HG03521 (cell line): ENCODE results near the gene XPNPEP2.

Experiments
- ATAC-seq: cut with Tn5 transposase; IDR thresholded peaks from one replicate; pipeline ENCODE4 v1.9.1; 2021; ENCODE audit warnings: mild to moderate bottlenecking, moderate library complexity; ENCODE audit not compliant: unreplicated experiment

The XPNPEP2 gene

DNA sequence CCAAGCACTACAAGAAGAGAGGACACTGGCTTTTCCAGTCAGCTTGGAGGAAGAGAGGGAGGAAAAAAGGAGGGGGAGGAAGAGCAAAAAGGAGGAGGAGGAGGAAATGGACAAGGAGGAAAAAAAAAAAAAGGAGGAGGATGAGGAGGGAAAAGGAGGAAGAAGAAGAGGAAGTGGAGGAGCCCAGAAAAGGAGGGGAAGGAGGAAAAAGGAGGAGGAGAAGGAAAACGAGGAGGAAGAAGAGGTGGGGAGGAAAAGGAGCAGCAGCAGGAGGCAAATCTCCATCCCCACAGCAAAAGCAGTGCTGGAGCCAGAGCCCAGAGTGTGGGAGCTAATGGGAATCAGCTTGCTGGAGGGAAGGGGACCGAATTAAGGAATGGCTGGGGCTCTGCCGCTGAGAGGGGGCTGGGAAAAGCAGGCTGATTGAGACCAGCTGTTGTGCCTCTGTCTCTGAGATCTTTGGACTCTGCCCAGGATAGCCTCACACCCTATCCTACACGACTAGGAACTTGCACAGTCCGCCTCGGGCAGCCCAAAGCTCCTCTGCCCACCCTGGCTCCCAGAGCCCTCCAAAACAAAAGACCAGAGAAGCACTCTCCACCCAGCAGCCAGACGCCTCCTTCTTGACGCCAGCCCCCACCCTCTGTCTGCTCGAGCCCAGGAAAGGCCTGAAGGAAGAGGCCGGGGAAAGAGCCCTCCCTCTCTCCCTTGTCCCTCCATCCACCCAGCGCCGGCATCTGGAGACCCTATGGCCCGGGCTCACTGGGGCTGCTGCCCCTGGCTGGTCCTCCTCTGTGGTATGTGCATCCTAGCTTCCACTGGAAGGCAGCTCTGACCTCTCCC lies at the start of gene XPNPEP2:
XPNPEP2 (plus strand) TSS at position 514 of the 843 bp plus-strand sequence; CDS start at position 749, 235 bp downstream.
- ATAC-seq = no peak

DNA sequence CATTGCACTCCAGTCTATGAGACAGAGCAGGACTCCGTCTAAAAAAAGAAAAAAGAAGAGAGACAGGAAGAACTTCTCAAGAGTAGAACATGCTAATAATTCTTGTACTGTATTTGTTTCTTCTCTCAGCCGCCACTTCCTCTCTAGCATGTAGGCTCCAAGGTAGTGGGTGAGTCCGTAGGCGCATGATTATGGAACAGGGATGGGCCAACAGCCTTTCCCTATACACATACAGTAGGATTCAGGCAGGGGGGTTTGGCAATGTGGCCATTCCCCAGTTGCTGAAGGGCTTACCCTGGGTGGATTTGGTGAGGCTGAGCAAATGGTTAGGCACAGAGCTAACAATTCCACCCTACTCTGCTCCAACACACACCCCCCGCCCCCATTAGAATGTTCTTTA lies 49.0 kb upstream of the XPNPEP2 start:
- no peak for ATAC-seq

DNA sequence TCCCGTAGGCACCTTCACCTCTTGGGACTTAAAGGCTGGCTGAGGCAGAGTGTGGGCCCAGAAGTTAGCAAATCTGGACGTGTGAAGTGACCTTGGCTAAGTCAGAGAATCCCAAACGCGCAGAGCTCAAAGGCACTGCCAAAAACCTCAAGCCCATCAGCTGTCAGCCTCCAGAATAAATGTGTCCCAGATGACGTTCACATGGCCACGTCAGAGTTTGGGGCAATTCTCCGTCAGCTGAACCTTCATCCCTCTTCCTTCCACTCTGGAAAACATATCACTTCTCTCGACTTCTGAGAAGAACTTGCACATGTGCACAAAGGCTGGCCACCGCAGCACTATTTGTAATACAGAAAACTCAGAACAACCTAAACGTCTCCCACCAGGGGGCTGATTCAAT lies 48.3 kb upstream of the XPNPEP2 start:
- no peak for ATAC-seq

GRCh38 chrX:129693354-129693753 lies 45.4 kb upstream of the XPNPEP2 start:
- ATAC-seq = no peak

GRCh38 chrX:129694805-129695204 lies 44.0 kb upstream of the XPNPEP2 start:
- no peak for ATAC-seq

DNA sequence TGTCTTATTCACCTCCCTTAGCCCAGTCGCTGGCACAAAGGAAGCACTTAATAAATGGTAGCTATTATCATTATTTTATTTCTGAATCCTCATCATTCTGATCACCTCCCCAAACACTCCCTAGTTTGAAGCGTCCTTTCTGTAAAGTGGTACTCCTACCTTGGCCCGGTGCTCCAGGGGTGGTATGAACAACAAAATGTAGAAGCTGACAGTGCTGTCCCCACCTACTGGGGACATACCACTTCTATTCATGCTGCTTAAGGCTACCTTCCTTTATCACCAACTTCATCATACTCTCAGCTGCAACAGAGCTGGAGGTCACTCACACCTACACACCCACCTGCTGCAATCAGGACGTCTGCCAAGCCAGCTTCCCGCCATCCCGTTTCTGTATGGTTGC lies 43.2 kb upstream of the XPNPEP2 start:
- ATAC-seq = no peak

DNA sequence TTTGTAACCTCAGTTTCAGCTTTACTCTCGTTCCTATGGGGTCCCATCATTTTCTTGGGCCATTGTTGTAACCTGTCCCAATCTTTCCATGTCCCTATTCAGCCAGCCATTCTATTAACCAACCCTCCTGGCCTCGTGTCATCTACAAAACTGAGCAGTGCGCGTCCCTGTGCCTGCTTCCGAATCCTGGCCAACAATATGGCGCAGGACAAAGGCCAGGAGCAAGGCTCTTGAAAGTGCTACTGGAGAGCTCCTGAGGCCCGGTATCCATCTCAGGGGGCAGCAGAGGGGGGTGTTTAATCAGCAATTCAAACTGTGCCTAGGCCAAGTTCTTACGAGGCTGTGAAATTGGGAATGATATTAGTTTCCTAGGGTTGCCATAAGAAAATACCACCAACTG lies 42.8 kb upstream of the XPNPEP2 start:
- no peak for ATAC-seq

- no peak for ATAC-seq
These were observed 42.2 kb upstream of the XPNPEP2 start for GRCh38 chrX:129696463-129697155.

DNA sequence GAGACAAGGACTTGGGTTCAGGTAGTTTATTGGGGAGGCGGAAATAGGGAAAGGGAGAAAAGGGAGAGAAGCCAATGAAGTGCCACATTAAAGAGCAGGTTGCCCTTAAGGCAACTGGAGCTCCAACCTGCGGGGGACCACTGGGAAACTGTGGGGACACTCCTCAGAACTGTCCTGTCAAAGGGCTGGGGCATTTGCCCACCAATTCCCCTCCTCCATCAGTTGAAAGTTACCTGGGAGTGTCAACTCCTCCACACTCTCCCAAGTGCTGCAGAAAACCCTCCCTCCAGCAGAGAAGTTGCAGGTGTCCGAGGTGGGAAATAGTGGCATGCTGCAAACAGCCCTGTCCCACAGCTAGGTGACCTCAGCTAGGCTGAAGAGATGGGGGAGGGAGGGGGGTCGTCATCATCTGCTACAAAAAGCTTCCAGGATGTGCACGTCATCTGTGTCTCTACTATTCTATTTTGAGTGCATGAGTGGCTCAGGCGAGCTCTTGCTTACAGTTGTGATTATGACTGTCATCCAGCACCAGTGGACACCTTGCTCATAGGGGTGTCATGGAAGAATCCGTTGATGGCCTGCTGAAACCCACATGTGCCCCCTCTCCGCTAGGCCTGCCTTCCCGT lies 41.5 kb upstream of the XPNPEP2 start:
- ATAC-seq = no peak

DNA sequence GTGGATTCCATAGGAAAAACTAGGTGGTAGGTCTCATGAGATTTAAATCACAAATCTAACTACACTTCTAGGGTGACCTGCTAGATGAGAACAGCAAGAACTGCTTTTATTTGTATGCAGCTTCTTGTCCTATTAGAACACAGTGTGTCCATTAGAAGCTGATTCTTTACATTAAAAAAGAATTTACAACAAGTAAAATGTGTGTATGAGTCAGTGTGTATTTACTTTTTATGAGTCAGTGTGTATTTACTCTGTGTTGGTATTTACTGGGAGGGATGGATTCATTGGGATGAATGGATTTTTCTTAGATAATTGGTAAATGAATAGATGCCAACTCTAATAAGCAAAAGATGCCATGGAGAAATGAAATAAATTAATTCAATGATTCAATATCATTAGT lies 40.6 kb upstream of the XPNPEP2 start:
- ATAC-seq = no peak

GRCh38 chrX:129700536-129700935 lies 38.2 kb upstream of the XPNPEP2 start:
- no peak for ATAC-seq

DNA sequence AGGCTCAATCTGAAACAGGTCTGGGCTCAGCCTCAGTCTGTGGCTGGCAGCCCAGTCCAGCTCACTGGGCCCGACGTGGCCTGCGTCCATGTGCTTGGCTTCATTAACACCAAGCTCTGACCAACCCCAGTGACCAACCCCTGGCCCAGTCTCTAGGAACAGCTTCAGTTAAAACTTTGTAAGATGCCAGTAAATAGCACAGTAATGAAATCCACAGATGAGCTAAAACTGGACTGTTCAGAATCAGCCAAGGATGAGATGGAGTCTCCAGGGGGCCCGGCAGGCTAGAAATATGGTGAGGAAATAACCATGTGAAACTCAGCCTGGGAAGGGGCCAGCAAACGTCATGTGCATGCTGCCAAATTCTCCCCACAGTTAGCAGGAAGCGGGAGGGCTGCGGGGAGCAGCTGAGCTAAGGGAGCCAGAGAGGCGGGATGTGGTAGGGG lies 37.1 kb upstream of the XPNPEP2 start:
- ATAC-seq = no peak

DNA sequence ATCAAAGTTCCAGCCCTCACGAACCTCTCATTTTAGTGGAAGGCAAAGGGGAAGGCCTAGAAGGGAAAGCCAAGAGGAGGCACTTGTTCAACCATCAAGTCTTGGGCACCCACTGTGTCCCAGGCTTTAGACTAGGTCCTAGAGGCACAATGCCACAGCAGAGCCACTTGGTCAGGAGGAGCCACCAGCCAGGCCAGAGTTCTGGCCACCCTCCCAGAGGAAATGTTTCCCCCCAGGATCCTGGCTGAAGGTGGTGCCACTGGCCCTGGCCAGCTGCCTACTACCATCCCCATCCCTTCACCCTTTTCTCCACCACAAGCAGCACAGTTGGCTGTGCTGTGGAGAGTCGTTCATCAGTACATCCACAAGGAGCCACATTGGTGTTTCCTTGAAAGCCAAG lies 34.3 kb upstream of the XPNPEP2 start:
- ATAC-seq = no peak

GRCh38 chrX:129705377-129705925 lies 33.3 kb upstream of the XPNPEP2 start:
- no peak for ATAC-seq

DNA sequence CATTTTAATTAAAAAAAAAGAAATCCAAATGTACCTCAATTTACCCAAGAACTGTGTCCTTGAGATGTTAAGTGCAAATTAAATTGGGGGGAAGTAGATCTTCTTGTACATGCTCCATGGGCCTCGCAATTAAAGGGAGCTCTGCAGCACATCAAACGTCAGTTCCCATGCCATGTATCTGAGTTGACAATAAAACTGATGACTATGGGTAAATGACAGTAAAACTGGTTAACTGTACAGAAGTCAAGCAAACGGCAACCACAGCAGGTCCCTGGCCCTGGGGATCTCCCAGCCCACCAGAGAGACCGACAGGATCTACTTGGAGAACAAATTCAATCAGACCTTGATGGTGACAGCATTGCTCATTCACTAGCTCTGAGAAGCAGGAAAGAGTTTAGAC lies 32.8 kb upstream of the XPNPEP2 start:
- ATAC-seq = no peak

- no peak for ATAC-seq
These were observed 32.2 kb upstream of the XPNPEP2 start for GRCh38 chrX:129706400-129707072.

GRCh38 chrX:129714581-129714980 lies 24.2 kb upstream of the XPNPEP2 start:
- no peak for ATAC-seq

GRCh38 chrX:129716507-129716906 lies 22.3 kb upstream of the XPNPEP2 start:
- ATAC-seq = no peak

GRCh38 chrX:129717892-129718291 lies 20.9 kb upstream of the XPNPEP2 start:
- no peak for ATAC-seq

GRCh38 chrX:129718676-129719075 lies 20.1 kb upstream of the XPNPEP2 start:
- no peak for ATAC-seq

DNA sequence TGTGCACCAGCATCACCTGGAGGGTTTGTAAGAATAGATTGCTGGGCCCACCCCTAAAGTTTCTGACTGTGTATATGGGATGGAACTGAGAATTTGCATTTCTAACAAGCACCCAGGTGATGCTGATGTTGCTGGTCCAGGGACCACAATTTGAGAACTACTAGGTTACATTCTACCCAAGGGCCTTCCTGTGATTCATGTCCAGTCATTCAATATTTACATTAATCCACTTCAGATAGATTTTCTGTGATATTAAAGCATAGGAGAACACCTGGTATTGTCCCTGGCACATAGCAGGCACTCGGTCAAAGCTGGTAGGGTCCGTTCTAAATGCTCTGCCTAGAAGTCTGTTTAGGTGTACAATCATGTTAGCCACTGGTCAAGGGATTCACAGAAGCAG lies 19.5 kb upstream of the XPNPEP2 start:
- no peak for ATAC-seq
